HL-60 (cell line): ENCODE measurements around the gene H2BK1.

Experiments
- CTCF ChIP-seq: IDR thresholded peaks from one replicate; pipeline ENCODE4 v1.5.1; 2011; ENCODE audit warnings: low read length, control low read depth, inconsistent platforms; ENCODE audit not compliant: insufficient read depth
- POLR2AphosphoS5 ChIP-seq: IDR thresholded peaks from 2 replicates; pipeline ENCODE4 v1.6.1; 2012; ENCODE audit warnings: low read depth
- REST ChIP-seq: IDR thresholded peaks from 2 replicates; pipeline ENCODE4 v1.6.1; 2012; ENCODE audit warnings: low read depth; ENCODE audit not compliant: insufficient replicate concordance
- SPI1 ChIP-seq: IDR thresholded peaks from 2 replicates; pipeline ENCODE4 v1.6.1; 2012; ENCODE audit warnings: low read depth, mild to moderate bottlenecking, borderline replicate concordance

DNA sequence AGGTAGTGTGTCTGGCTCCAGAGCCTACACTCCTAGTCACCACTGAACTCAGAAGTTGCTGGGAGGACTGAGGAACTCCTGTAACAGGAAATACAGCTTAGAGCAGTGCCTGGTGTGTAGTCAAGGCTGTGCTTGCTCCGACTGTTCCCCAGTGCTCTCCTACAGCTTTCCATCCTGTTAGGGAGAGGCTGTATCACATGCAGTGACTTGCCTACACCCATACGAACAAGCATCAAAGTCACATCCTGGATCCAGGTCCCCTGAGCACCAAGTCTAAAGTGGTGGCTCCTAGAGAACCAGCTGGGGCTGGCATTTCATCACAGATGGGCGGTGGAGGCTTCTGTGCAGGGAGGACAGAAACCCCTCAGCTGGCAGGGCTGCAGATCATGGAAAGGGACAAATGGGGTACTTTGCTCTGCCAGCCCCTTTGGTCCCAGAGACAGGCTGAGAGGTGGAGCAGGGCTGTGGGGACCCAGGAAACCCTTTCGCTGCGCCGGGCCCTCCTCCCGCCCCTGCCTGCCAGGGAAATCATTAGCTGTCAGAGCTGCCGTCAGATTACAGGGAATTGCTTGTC is 30.9 kb downstream of the H2BK1 start:
- TF ChIP-seq CTCF, result no peak
- no peak for TF ChIP-seq POLR2AphosphoS5
- TF ChIP-seq REST, result no peak
- no peak for TF ChIP-seq SPI1
